ENCODE measurements around the gene MBD3L1. TPM values are rescaled to one million over a fixed set of nuclear protein-coding genes. Genes with fewer than 3 reads are reported as not detected.

The MBD3L1 gene
- total and polyA plus RNA-seq, 2 donors (not counting 1 experiment from before 2014, with no cell fraction given), result not detected

- H3K79me2 ChIP-seq (ENCODE audit: control insufficient read depth, insufficient read depth, low read length), result no peaks in the 10 kb centered on the region
- H3K9me3 ChIP-seq (ENCODE audit: control insufficient read depth, insufficient read depth, low read depth, low read length), result no peaks in the 10 kb centered on the region
- H3K36me3 ChIP-seq (ENCODE audit: control insufficient read depth, insufficient read depth, low read length), result peaks cover 5% of the 10 kb centered on the region
- no peak for TF ChIP-seq EZH2 (IDR thresholded peaks at IDR 0.05; ENCODE audit: low read length, missing control alignments)
- TF ChIP-seq, protein P1, sequence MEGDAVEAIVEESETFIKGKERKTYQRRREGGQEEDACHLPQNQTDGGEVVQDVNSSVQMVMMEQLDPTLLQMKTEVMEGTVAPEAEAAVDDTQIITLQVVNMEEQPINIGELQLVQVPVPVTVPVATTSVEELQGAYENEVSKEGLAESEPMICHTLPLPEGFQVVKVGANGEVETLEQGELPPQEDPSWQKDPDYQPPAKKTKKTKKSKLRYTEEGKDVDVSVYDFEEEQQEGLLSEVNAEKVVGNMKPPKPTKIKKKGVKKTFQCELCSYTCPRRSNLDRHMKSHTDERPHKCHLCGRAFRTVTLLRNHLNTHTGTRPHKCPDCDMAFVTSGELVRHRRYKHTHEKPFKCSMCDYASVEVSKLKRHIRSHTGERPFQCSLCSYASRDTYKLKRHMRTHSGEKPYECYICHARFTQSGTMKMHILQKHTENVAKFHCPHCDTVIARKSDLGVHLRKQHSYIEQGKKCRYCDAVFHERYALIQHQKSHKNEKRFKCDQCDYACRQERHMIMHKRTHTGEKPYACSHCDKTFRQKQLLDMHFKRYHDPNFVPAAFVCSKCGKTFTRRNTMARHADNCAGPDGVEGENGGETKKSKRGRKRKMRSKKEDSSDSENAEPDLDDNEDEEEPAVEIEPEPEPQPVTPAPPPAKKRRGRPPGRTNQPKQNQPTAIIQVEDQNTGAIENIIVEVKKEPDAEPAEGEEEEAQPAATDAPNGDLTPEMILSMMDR (conservative IDR thresholded peaks at IDR 0.05 in 1 of 2, IDR thresholded peaks at IDR 0.05 in 1 of 2; ENCODE audit: low read depth in 1 of 2, low read length in 2 of 2), result no peak
- H3K4me2 ChIP-seq (ENCODE audit: extremely low read depth, insufficient read depth, low read length), result no peak overlapping the region
- no peak for DNase-seq (ENCODE audit: low read depth in 2 of 2)
- no peak overlapping the region for H3K4me3 ChIP-seq (replicated peaks in 1 of 4; ENCODE audit: control extremely low read depth in 1 of 4, insufficient read depth in 1 of 4, low read depth in 3 of 4, low read length in 4 of 4)
- H3K9ac ChIP-seq (ENCODE audit: insufficient read depth, low read length), result no peak overlapping the region
- no peak overlapping the region for H3K27ac ChIP-seq (ENCODE audit: insufficient read depth, low read length)
- no peaks in the 10 kb centered on the region for H4K20me1 ChIP-seq (ENCODE audit: control insufficient read depth, extremely low read depth, insufficient read depth, low read length)
- H3K4me1 ChIP-seq (ENCODE audit: control insufficient read depth, extremely low read depth, insufficient read depth, low read length), result no peaks in the 10 kb centered on the region
- H3K27me3 ChIP-seq (ENCODE audit: control insufficient read depth, insufficient read depth, low read length), result no peaks in the 10 kb centered on the region
- H2AFZ ChIP-seq (ENCODE audit: low read length), result no peak overlapping the region
Observed at GRCh38 chr19:8820234-8820633, 11.9 kb upstream of the MBD3L1 start.

GRCh38 chr19:8821748-8822241 is 10.4 kb upstream of the MBD3L1 start:
- Histone ChIP-seq H4K20me1 (ENCODE audit: control insufficient read depth, extremely low read depth, insufficient read depth, low read length) (no peaks in the 10 kb centered on the region), H3K4me1 (ENCODE audit: control insufficient read depth, extremely low read depth, insufficient read depth, low read length) (no peaks in the 10 kb centered on the region), H3K9me3 (ENCODE audit: control insufficient read depth, insufficient read depth, low read depth, low read length) (no peaks in the 10 kb centered on the region), H3K4me3 (replicated peaks in 1 of 4; ENCODE audit: control extremely low read depth in 1 of 4, insufficient read depth in 1 of 4, low read depth in 3 of 4, low read length in 4 of 4) (no peak overlapping the region), H3K79me2 (ENCODE audit: control insufficient read depth, insufficient read depth, low read length) (no peaks in the 10 kb centered on the region), H3K27ac (ENCODE audit: insufficient read depth, low read length) (no peak overlapping the region), H2AFZ (ENCODE audit: low read length) (no peak overlapping the region), H3K4me2 (ENCODE audit: extremely low read depth, insufficient read depth, low read length) (no peak overlapping the region), H3K9ac (ENCODE audit: insufficient read depth, low read length) (no peak overlapping the region), H3K27me3 (ENCODE audit: control insufficient read depth, insufficient read depth, low read length) (no peaks in the 10 kb centered on the region), H3K36me3 (ENCODE audit: control insufficient read depth, insufficient read depth, low read length) (peaks cover 5% of the 10 kb centered on the region)
- DNase-seq (ENCODE audit: low read depth in 2 of 2), result peak in 1 of 2 donors; percentile 66
- TF ChIP-seq, protein P1 (conservative IDR thresholded peaks at IDR 0.05 in 1 of 2, IDR thresholded peaks at IDR 0.05 in 1 of 2; ENCODE audit: low read depth in 1 of 2, low read length in 2 of 2), result no peak
- TF ChIP-seq EZH2 (IDR thresholded peaks at IDR 0.05; ENCODE audit: low read length, missing control alignments), result no peak

DNA sequence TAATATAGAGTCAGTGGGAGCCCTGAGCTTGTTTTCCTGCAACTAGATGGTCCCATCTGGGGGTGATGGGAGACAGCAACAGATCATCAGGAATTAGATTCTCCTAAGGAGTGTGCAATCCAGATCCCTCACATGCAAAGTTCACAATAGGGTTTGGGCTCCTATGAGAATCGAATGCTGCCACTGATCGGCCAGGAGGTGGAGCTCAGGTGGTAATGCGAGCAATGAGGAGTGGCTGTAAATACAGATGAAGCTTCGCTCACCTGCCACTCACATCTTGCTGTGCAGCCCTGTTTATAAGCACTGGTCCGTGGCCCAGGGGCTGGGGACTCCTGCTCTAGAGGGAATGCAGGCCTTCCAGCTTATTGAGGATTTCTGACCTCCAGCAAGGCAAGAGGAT is 5.8 kb upstream of the MBD3L1 start:
- no peaks in the 10 kb centered on the region for H3K79me2 ChIP-seq (ENCODE audit: control insufficient read depth, insufficient read depth, low read length)
- no peaks in the 10 kb centered on the region for H3K27me3 ChIP-seq (ENCODE audit: control insufficient read depth, insufficient read depth, low read length)
- peaks cover 3% of the 10 kb centered on the region for H3K36me3 ChIP-seq (ENCODE audit: control insufficient read depth, insufficient read depth, low read length)
- no peaks in the 10 kb centered on the region for H4K20me1 ChIP-seq (ENCODE audit: control insufficient read depth, extremely low read depth, insufficient read depth, low read length)
- no peak overlapping the region for H3K27ac ChIP-seq (ENCODE audit: insufficient read depth, low read length)
- H2AFZ ChIP-seq (ENCODE audit: low read length), result no peak overlapping the region
- no peak for DNase-seq (ENCODE audit: low read depth in 2 of 2)
- no peak overlapping the region for H3K4me2 ChIP-seq (ENCODE audit: extremely low read depth, insufficient read depth, low read length)
- H3K9ac ChIP-seq (ENCODE audit: insufficient read depth, low read length), result no peak overlapping the region
- no peaks in the 10 kb centered on the region for H3K4me1 ChIP-seq (ENCODE audit: control insufficient read depth, extremely low read depth, insufficient read depth, low read length)
- no peaks in the 10 kb centered on the region for H3K9me3 ChIP-seq (ENCODE audit: control insufficient read depth, insufficient read depth, low read depth, low read length)
- no peak for TF ChIP-seq EZH2 (IDR thresholded peaks at IDR 0.05; ENCODE audit: low read length, missing control alignments)
- TF ChIP-seq, protein P1 (conservative IDR thresholded peaks at IDR 0.05 in 1 of 2, IDR thresholded peaks at IDR 0.05 in 1 of 2; ENCODE audit: low read depth in 1 of 2, low read length in 2 of 2), result no peak
- H3K4me3 ChIP-seq (replicated peaks in 1 of 4; ENCODE audit: control extremely low read depth in 1 of 4, insufficient read depth in 1 of 4, low read depth in 3 of 4, low read length in 4 of 4), result no peak overlapping the region

Measured in fibroblast of lung (primary cell).